ENCODE results near the gene TRAPPC14. TPM values are rescaled to one million over a fixed set of nuclear protein-coding genes. Genes with fewer than 3 reads are reported as not detected.
A peak's percentile ranks its signal among the peaks of the same experiment; 100 is the strongest.

Gene TRAPPC14
- total and polyA plus RNA-seq, 9 of the 15 experiments (the other 6 are each of a cell fraction or from before 2014, with no cell fraction given): 0.42 to 45.9 (median 18.2) TPM

- TF ChIP-seq, protein P1, sequence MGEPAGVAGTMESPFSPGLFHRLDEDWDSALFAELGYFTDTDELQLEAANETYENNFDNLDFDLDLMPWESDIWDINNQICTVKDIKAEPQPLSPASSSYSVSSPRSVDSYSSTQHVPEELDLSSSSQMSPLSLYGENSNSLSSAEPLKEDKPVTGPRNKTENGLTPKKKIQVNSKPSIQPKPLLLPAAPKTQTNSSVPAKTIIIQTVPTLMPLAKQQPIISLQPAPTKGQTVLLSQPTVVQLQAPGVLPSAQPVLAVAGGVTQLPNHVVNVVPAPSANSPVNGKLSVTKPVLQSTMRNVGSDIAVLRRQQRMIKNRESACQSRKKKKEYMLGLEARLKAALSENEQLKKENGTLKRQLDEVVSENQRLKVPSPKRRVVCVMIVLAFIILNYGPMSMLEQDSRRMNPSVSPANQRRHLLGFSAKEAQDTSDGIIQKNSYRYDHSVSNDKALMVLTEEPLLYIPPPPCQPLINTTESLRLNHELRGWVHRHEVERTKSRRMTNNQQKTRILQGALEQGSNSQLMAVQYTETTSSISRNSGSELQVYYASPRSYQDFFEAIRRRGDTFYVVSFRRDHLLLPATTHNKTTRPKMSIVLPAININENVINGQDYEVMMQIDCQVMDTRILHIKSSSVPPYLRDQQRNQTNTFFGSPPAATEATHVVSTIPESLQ (CRISPR knock-in tag; IDR thresholded peaks at IDR 0.05): 0 out of 2 replicates have a peak, but pooled peaks have one; percentile 32
- TF ChIP-seq ADNP (tag; IDR thresholded peaks at IDR 0.05) (peak; percentile 96), RNF2 (IDR thresholded peaks at IDR 0.05) (peak; percentile 40; the same call in 1 of the 2 replicates), SPI1 (IDR thresholded peaks at IDR 0.05; ENCODE audit: borderline replicate concordance, low read depth, low read length) (peak; percentile 95), ESRRA (IDR thresholded peaks at IDR 0.05; ENCODE audit: borderline replicate concordance, low read depth) (peak; percentile 68; the same call in 1 of the 2 replicates), CCNT2 (IDR thresholded peaks at IDR 0.05; ENCODE audit: borderline replicate concordance, extremely low read depth, insufficient read length, low read depth, low read length) (peak; percentile 77), IRF9 (tag; IDR thresholded peaks at IDR 0.05) (0 out of 2 replicates have a peak, but pooled peaks have one; percentile 43), ELF2 (CRISPR knock-in tag; IDR thresholded peaks at IDR 0.05) (0 out of 2 replicates have a peak, but pooled peaks have one; percentile 38), PHF21A (IDR thresholded peaks at IDR 0.05; ENCODE audit: borderline replicate concordance, low read depth) (no peak), REST (IDR thresholded peaks at IDR 0.05; ENCODE audit: borderline replicate concordance) (no peak), REST (CRISPR knock-in tag; IDR thresholded peaks at IDR 0.05; ENCODE audit: low read depth) (peak; percentile 76; the same call in 1 of the 2 replicates)
These were observed at the start of gene TRAPPC14 (continued) for GRCh38 chr7:100158229-100159098.
